ENCODE results near the gene TTC21A.

GRCh38 chr3:39176025-39176714 lies 68.7 kb downstream of the TTC21A start:
- TF ChIP-seq CTCF (IDR thresholded peaks at IDR 0.05; ENCODE audit: insufficient read depth, low read length, poor library complexity, severe bottlenecking) (no peak), EZH2phosphoT487 (conservative IDR thresholded peaks at IDR 0.05; ENCODE audit: low read length) (no peak)
